Ammon's horn (tissue), 1 donor: ENCODE measurements around the gene TSR1.
"Not testable (repeated sequence)": the region's sequence is repeated elsewhere in the genome, so short reads cannot be mapped to it uniquely, and the experiment has no call there.

Source experiments
- DNase-seq: peaks from one replicate; pipeline ENCODE4 v3.0.0-alpha.2; 2016; ENCODE audit warnings: low spot score

The TSR1 gene

GRCh38 chr17:2336852-2337543 is 741 bp upstream of the TSR1 start, which contains the start of gene SGSM2:
TSS of gene SGSM2 (plus strand) at chr17:2337501. CDS start at chr17:2337689, 188 bp downstream.
- peak; percentile 75 for DNase-seq

GRCh38 chr17:2335726-2336214 is 487 bp downstream of the TSR1 start:
- DNase-seq, result no peak

GRCh38 chr17:2331303-2331702 is 5.0 kb downstream of the TSR1 start:
- no peak for DNase-seq

GRCh38 chr17:2323629-2324314 is 12.5 kb downstream of the TSR1 start:
- no peak for DNase-seq

- no peak for DNase-seq
Observed at GRCh38 chr17:2321399-2321798, 14.9 kb downstream of the TSR1 start.

- DNase-seq, result no peak
Observed at GRCh38 chr17:2319051-2319450, 17.2 kb downstream of the TSR1 start.

- no peak for DNase-seq
Observed at GRCh38 chr17:2317796-2318195, 18.5 kb downstream of the TSR1 start.

GRCh38 chr17:2316916-2317205 is 19.4 kb downstream of the TSR1 start:
- not testable (repeated sequence) for DNase-seq

- no peak for DNase-seq
Observed at GRCh38 chr17:2312736-2313135, 23.5 kb downstream of the TSR1 start.

- DNase-seq, result no peak
Observed at GRCh38 chr17:2309338-2310154, 26.7 kb downstream of the TSR1 start.

GRCh38 chr17:2304931-2305330 is 31.3 kb downstream of the TSR1 start:
- no peak for DNase-seq

GRCh38 chr17:2303204-2304188 is 32.8 kb downstream of the TSR1 start, which contains the start of the genes SMG6 and SRR:
TSS of gene SMG6 (minus strand) at chr17:2303785. CDS start at chr17:2303720, 65 bp downstream.
TSS of gene SRR (plus strand) at chr17:2303950. CDS start at chr17:2315561, 11,611 bp downstream.
- peak; percentile 86 for DNase-seq

GRCh38 chr17:2302778-2303203 is 33.5 kb downstream of the TSR1 start:
- DNase-seq, result no peak

- no peak for DNase-seq
Observed at GRCh38 chr17:2299756-2300155, 36.5 kb downstream of the TSR1 start.

- no peak for DNase-seq
Observed at GRCh38 chr17:2299136-2299535, 37.1 kb downstream of the TSR1 start.

- DNase-seq, result no peak
Observed at GRCh38 chr17:2297023-2297422, 39.2 kb downstream of the TSR1 start.

GRCh38 chr17:2295575-2295974 is 40.7 kb downstream of the TSR1 start:
- DNase-seq, result no peak

GRCh38 chr17:2292100-2292499 is 44.2 kb downstream of the TSR1 start:
- DNase-seq, result no peak

- DNase-seq, result no peak
Observed at GRCh38 chr17:2289878-2290478, 46.3 kb downstream of the TSR1 start.

- no peak for DNase-seq
Observed at GRCh38 chr17:2283302-2283701, 53.0 kb downstream of the TSR1 start.
